Hematopoietic multipotent progenitor cell (in vitro differentiated cells): ENCODE data around the gene PGA3. TPM values are rescaled to one million over a fixed set of nuclear protein-coding genes. Genes with fewer than 3 reads are reported as not detected.
"Not testable (repeated sequence)": the region's sequence is repeated elsewhere in the genome, so short reads cannot be mapped to it uniquely, and the experiment has no call there.

Experiments used
- DNase-seq, 3 donors: peaks; one replicate each; pipeline ENCODE4 v3.0.0-alpha.2; 2011 to 2015; ENCODE audit warnings: low read depth in 2 of 3, low spot score in 2 of 3
- total RNA-seq: library from RNA; depleted of rRNA; stranded (reverse); fragments of >200 nt; gene quantifications from one replicate; pipeline ENCODE4 v1.2.3, GENCODE V29; 2012

Gene PGA3
- total RNA-seq, 1 donor = not detected

DNA sequence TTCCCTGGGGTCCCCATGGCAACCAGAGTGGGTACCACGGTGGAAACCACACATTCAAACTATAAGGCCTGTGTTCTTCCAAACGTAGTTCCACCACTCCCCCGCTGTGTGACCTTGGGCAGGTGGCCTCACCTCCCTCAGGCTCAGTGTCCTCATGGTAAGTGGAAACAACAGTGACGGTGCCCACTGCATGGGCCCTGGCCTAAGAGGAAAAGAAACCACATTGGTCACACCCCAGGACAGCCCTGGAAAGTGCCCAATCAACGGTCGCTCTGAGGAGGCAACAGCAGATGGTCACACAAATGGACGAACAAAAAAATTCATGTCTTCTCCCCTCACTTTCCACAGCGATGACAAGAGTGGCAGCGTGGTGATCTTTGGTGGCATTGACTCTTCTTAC lies 44.8 kb downstream of the PGA3 start:
- not testable (repeated sequence) for DNase-seq

DNA sequence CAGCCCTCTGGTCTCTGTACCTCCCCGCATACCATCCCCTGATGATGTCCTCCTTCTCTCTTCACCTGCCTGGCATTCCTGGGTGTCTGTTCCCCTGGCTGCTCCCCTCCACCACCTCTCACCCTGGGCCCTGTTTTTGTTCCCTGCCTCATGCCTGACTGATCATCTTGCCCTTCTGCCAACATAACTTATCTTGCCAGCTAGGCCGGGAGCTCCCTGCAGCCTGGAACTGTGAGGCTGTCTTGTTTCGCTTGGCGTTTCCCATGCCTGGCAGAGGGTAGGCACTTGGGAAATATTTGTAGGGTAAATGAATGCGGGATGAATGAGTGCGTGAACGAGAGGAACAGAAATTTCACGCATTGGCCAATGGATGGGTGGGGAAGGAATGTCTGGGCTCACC lies 45.9 kb downstream of the PGA3 start:
- not testable (repeated sequence) for DNase-seq

DNA sequence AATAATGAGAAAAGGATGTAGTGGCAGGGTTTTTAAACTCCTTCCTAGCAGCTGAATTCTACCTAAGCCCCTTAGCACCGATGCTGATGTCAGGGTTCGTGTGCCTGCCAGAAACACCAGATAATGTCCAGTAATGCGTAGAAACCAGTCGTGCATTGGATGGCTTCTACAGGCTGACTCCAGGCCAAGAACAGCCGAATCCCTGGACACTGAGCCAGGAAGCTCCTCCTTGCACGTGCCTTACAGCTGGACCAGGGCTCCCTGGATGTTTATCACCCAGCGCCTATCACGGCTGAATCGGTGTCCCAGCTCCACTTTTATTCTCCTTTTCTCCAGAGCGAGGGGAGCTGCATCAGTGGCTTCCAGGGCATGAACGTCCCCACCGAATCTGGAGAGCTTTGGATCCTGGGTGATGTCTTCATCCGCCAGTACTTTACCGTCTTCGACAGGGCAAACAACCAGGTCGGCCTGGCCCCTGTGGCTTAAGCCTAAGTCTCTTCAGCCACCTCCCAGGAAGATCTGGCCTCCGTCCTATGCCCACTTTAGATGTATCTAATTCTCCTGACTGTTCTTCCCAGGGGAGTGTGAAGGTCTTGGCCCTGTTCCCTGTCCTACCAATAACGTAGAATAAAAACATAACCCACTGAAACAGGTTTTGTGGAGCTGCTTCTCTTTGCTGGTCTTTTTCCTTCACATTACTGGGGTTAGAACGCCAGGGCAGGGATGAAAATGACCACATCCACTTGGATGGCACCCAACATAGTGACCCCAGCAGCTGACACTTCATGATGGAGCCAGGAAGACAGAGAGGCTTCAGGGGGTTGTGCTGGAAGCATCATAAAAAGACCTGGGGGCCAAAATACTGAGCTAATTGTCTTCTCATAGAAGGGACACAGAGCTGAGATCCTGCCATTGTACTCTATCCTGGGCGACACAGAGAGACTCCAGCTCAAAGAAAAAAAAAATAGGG lies 47.8 kb downstream of the PGA3 start:
- not testable (repeated sequence) for DNase-seq

GRCh38 chr11:61252332-61252731 lies 49.0 kb downstream of the PGA3 start:
- not testable (repeated sequence) for DNase-seq

GRCh38 chr11:61254403-61255025 lies 51.2 kb downstream of the PGA3 start:
- DNase-seq = peak; percentile 26 to 72 (median 57)

GRCh38 chr11:61256710-61257482 lies 53.6 kb downstream of the PGA3 start:
- peak in 2 of 3 donors; percentile 41 to 75 for DNase-seq

DNA sequence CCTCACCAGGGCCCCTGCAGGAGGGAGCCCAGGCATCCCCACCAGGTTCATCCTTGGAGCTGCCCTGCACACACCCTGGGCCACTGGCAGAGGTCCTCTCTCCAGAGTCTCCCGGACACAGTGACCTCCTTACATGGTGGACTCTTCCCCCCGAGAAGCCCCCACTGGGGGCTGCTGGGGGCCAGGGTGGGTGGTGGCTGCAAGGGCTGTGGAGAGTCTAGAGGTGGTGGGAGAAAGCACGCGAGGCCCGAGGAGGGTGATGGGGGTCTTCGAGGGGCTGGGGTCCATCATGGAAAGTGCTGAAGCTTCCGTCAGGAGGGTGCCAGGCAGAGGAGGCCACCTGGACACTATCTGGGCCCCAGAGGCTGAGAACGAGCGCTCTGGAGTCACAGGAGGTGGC lies 55.2 kb downstream of the PGA3 start:
- DNase-seq = no peak

DNA sequence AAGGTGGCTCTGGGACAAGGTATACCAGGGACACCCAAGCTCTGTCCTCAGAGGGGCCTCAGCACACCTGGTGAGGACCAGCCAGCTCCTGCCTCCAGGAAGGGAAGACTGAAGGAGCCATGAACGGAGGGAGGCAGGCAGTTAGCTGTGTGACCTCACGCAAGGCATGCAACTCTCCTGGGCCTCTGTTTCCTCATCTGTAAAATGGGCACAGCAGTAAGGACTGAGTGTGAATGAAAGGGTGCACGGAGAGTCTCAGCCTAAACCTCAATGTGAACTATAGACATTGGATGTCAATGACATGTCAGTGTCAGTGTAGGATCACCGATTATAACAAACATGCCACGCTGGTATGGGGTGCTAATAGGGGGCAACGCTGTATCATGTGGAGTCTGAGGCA lies 56.0 kb downstream of the PGA3 start:
- DNase-seq = no peak

Other genes with a start within 250 kb of the PGA3 start
- 1.3 TPM for gene CD6, start 231.8 kb upstream of the PGA3 start, total RNA-seq
- 0.54 TPM for gene CD5, start 101.0 kb upstream of the PGA3 start, total RNA-seq
- 6.7 TPM for gene VPS37C, start 42.1 kb upstream of the PGA3 start, total RNA-seq
- under 0.01 TPM for gene PGA4, start 18.8 kb downstream of the PGA3 start, total RNA-seq
- gene PGA5, start 37.7 kb downstream of the PGA3 start, total RNA-seq = not detected
- 4.0 TPM for gene VWCE, start 91.8 kb downstream of the PGA3 start, total RNA-seq
- gene DDB1, start 129.6 kb downstream of the PGA3 start, total RNA-seq = 194 TPM
- gene TKFC, start 129.7 kb downstream of the PGA3 start, total RNA-seq = 59.8 TPM
- gene CYB561A3, start 158.4 kb downstream of the PGA3 start, total RNA-seq = 59.0 TPM
- gene TMEM138, start 158.9 kb downstream of the PGA3 start, total RNA-seq = 15.9 TPM
- gene TMEM216, start 189.1 kb downstream of the PGA3 start, total RNA-seq = 20.5 TPM
- 66.5 TPM for gene CPSF7, start 226.5 kb downstream of the PGA3 start, total RNA-seq
- 60.6 TPM for gene SDHAF2, start 226.6 kb downstream of the PGA3 start, total RNA-seq